ENCODE data around the gene SMARCB1. TPM values are rescaled to one million over a fixed set of nuclear protein-coding genes. Genes with fewer than 3 reads are reported as not detected.

Gene SMARCB1
- total and polyA plus RNA-seq, 2 experiments from 2014 or later, result 114 to 132 TPM

GRCh38 chr22:23779731-23780130 is 7.0 kb upstream of the SMARCB1 start (continued):
- TF ChIP-seq, protein P1, sequence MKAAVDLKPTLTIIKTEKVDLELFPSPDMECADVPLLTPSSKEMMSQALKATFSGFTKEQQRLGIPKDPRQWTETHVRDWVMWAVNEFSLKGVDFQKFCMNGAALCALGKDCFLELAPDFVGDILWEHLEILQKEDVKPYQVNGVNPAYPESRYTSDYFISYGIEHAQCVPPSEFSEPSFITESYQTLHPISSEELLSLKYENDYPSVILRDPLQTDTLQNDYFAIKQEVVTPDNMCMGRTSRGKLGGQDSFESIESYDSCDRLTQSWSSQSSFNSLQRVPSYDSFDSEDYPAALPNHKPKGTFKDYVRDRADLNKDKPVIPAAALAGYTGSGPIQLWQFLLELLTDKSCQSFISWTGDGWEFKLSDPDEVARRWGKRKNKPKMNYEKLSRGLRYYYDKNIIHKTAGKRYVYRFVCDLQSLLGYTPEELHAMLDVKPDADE (IDR thresholded peaks at IDR 0.05), result no peak
- TF ChIP-seq JUNB (IDR thresholded peaks at IDR 0.05; ENCODE audit: unreplicated experiment) (no peak), ZNF114 (CRISPR knock-in tag; IDR thresholded peaks at IDR 0.05) (no peak), NANOG (IDR thresholded peaks at IDR 0.05; ENCODE audit: borderline replicate concordance) (no peak), EZH2phosphoT487 (IDR thresholded peaks at IDR 0.05; ENCODE audit: unreplicated experiment) (no peak), EZH2 (IDR thresholded peaks at IDR 0.05; ENCODE audit: low read depth, unreplicated experiment) (no peak), POLR2AphosphoS5 (IDR thresholded peaks at IDR 0.05; ENCODE audit: low read depth) (no peak), STAT1 (IDR thresholded peaks at IDR 0.05; ENCODE audit: unreplicated experiment) (no peak)

GRCh38 chr22:23780146-23780748 is 6.5 kb upstream of the SMARCB1 start:
- H2AFZ ChIP-seq, result no peak overlapping the region

More at GRCh38 chr22:23780146-23780748, 6.5 kb upstream of the SMARCB1 start:
- H3K36me3 ChIP-seq (ENCODE audit: insufficient read depth), result no peaks in the 10 kb centered on the region
- Mint-ChIP-seq H3K4me3 (no peak overlapping the region), H3K9me3 (no peaks in the 10 kb centered on the region), H3K27ac (no peak overlapping the region), H3K36me3 (ENCODE audit: low read depth) (no peaks in the 10 kb centered on the region; the same call in 2 of the 3 replicates), H3K4me1 (no peaks in the 10 kb centered on the region; the same call in 2 of the 3 replicates), H3K27me3 (ENCODE audit: insufficient read depth, low read depth, poor library complexity) (peaks cover 6% of the 10 kb centered on the region)
- TF ChIP-seq JUNB (IDR thresholded peaks at IDR 0.05; ENCODE audit: unreplicated experiment), result no peak
- TF ChIP-seq, protein P2, sequence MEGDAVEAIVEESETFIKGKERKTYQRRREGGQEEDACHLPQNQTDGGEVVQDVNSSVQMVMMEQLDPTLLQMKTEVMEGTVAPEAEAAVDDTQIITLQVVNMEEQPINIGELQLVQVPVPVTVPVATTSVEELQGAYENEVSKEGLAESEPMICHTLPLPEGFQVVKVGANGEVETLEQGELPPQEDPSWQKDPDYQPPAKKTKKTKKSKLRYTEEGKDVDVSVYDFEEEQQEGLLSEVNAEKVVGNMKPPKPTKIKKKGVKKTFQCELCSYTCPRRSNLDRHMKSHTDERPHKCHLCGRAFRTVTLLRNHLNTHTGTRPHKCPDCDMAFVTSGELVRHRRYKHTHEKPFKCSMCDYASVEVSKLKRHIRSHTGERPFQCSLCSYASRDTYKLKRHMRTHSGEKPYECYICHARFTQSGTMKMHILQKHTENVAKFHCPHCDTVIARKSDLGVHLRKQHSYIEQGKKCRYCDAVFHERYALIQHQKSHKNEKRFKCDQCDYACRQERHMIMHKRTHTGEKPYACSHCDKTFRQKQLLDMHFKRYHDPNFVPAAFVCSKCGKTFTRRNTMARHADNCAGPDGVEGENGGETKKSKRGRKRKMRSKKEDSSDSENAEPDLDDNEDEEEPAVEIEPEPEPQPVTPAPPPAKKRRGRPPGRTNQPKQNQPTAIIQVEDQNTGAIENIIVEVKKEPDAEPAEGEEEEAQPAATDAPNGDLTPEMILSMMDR (conservative IDR thresholded peaks at IDR 0.05; ENCODE audit: low read depth in 2 of 2), result no peak
- TF ChIP-seq EZH2phosphoT487 (IDR thresholded peaks at IDR 0.05; ENCODE audit: unreplicated experiment), result no peak
- no peak for TF ChIP-seq EZH2 (IDR thresholded peaks at IDR 0.05; ENCODE audit: low read depth, unreplicated experiment)
- TF ChIP-seq POLR2AphosphoS5 (IDR thresholded peaks at IDR 0.05; ENCODE audit: low read depth), result no peak
- TF ChIP-seq ZNF462 (CRISPR knock-in tag; IDR thresholded peaks at IDR 0.05), result no peak
- TF ChIP-seq ZNF114 (CRISPR knock-in tag; IDR thresholded peaks at IDR 0.05), result no peak
- TF ChIP-seq ZNF331 (CRISPR knock-in tag; IDR thresholded peaks at IDR 0.05; ENCODE audit: low read depth), result no peak
- no peak for TF ChIP-seq NANOG (IDR thresholded peaks at IDR 0.05; ENCODE audit: borderline replicate concordance)
- TF ChIP-seq, protein P1 (IDR thresholded peaks at IDR 0.05), result no peak
- TF ChIP-seq STAT1 (IDR thresholded peaks at IDR 0.05; ENCODE audit: unreplicated experiment), result no peak
- no peaks in the 10 kb centered on the region for H3K27me3 ChIP-seq (ENCODE audit: insufficient read depth)
- no peak overlapping the region for H3K27ac ChIP-seq (ENCODE audit: low read depth)
- 0 out of 2 replicates have a peak, but pooled peaks cover 4% of the 10 kb centered on the region for H3F3A ChIP-seq (replicated peaks; ENCODE audit: low read depth)
- H3K79me2 ChIP-seq (replicated peaks; ENCODE audit: insufficient read depth), result no peaks in the 10 kb centered on the region
- H3K4me3 ChIP-seq, result no peak overlapping the region
- H4K20me1 ChIP-seq (replicated peaks; ENCODE audit: insufficient read depth), result no peaks in the 10 kb centered on the region
- H3K4me2 ChIP-seq, result no peak overlapping the region
- H3K4me1 ChIP-seq (ENCODE audit: insufficient read depth), result no peaks in the 10 kb centered on the region
- no peaks in the 10 kb centered on the region for H3K9me2 ChIP-seq (ENCODE audit: insufficient read depth)
- ATAC-seq (no peak), DNase-seq (ENCODE audit: low spot score) (no peak)

All from GM23338 (cell line).